GM12891 (cell line): ENCODE data around the gene CHD8.

Experiments used
- DNase-seq: peaks from one replicate; pipeline ENCODE4 v3.0.0; 2011; ENCODE audit warnings: low spot score; ENCODE audit not compliant: insufficient read length
- FAIRE-seq: peaks from 2 replicates; lab custom pipeline; 2011; peaks lifted over from hg19 to GRCh38; lab: Jason Lieb, UNC
- PAX5 ChIP-seq: IDR thresholded peaks from 2 replicates; pipeline ENCODE4 v1.6.1; 2011; ENCODE audit warnings: low read length, moderate library complexity, mild to moderate bottlenecking; ENCODE audit not compliant: insufficient read depth, severe bottlenecking
- POLR2A ChIP-seq: IDR thresholded peaks from 2 replicates; pipeline ENCODE4 v1.6.1; 2011; ENCODE audit warnings: low read depth, low read length, control low read depth
- POLR2AphosphoS5 ChIP-seq: IDR thresholded peaks from 2 replicates; pipeline ENCODE4 v1.6.1; 2011; ENCODE audit warnings: low read depth, low read length, control low read depth
- POU2F2 ChIP-seq: IDR thresholded peaks from 2 replicates; pipeline ENCODE4 v1.6.1; 2011; ENCODE audit warnings: low read depth, mild to moderate bottlenecking, control low read depth, low read length, moderate library complexity
- SPI1 ChIP-seq: IDR thresholded peaks from 2 replicates; pipeline ENCODE4 v1.6.1; 2011; ENCODE audit warnings: low read depth, low read length, control low read depth
- TAF1 ChIP-seq: IDR thresholded peaks from 2 replicates; pipeline ENCODE4 v1.6.1; 2011; ENCODE audit warnings: low read depth, low read length, control low read depth

The CHD8 gene

GRCh38 chr14:21440859-21441258 is 15.1 kb downstream of the CHD8 start:
- no peak for FAIRE-seq
- TF ChIP-seq POLR2AphosphoS5 (no peak), PAX5 (no peak), POU2F2 (no peak), POLR2A (no peak), SPI1 (no peak), TAF1 (no peak)
- no peak for DNase-seq

- TF ChIP-seq TAF1 = peak; percentile 64; the same call in 1 of the 2 replicates
- TF ChIP-seq POLR2AphosphoS5 = peak; percentile 93
- peak; percentile 82 for TF ChIP-seq POU2F2
- TF ChIP-seq PAX5 = no peak
- TF ChIP-seq SPI1 = peak; percentile 6; the same call in 1 of the 2 replicates
- TF ChIP-seq POLR2A = peak; percentile 82
- DNase-seq (peak; percentile 73), FAIRE-seq (peak; percentile 96)
Measured at GRCh38 chr14:21437063-21437901, 18.6 kb downstream of the CHD8 start.

GRCh38 chr14:21436567-21437062 is 19.3 kb downstream of the CHD8 start:
- TF ChIP-seq PAX5 (no peak), SPI1 (peak; percentile 47; the same call in 1 of the 2 replicates), POLR2A (no peak), POU2F2 (no peak), TAF1 (no peak), POLR2AphosphoS5 (no peak)
- DNase-seq = no peak
- no peak for FAIRE-seq

GRCh38 chr14:21431126-21431525 is 24.8 kb downstream of the CHD8 start:
- DNase-seq = no peak
- no peak for TF ChIP-seq PAX5
- TF ChIP-seq SPI1 = no peak
- no peak for TF ChIP-seq POLR2A
- no peak for TF ChIP-seq POU2F2
- TF ChIP-seq POLR2AphosphoS5 = no peak
- TF ChIP-seq TAF1 = no peak
- no peak for FAIRE-seq

- FAIRE-seq (no peak), DNase-seq (no peak)
- TF ChIP-seq POLR2A (no peak), POLR2AphosphoS5 (no peak)
Measured at GRCh38 chr14:21428930-21429329, 27.0 kb downstream of the CHD8 start.

- TF ChIP-seq POLR2AphosphoS5 (no peak), TAF1 (no peak), POU2F2 (no peak), PAX5 (no peak), SPI1 (no peak), POLR2A (no peak)
- FAIRE-seq = no peak
Measured at GRCh38 chr14:21426692-21427091, 29.2 kb downstream of the CHD8 start.

GRCh38 chr14:21419528-21419927 is 36.4 kb downstream of the CHD8 start:
- DNase-seq (no peak), FAIRE-seq (no peak)
- TF ChIP-seq PAX5 = no peak
- no peak for TF ChIP-seq SPI1
- no peak for TF ChIP-seq POLR2AphosphoS5
- TF ChIP-seq TAF1 = no peak
- TF ChIP-seq POLR2A = no peak
- TF ChIP-seq POU2F2 = no peak

More at GRCh38 chr14:21426692-21427091, 29.2 kb downstream of the CHD8 start:
- no peak for DNase-seq

- DNase-seq = no peak
- FAIRE-seq = no peak
- TF ChIP-seq POLR2A = no peak
- TF ChIP-seq POU2F2 = no peak
- no peak for TF ChIP-seq SPI1
- TF ChIP-seq PAX5 = no peak
- TF ChIP-seq TAF1 = no peak
- TF ChIP-seq POLR2AphosphoS5 = no peak
Measured at GRCh38 chr14:21415329-21415728, 40.6 kb downstream of the CHD8 start.

- no peak for DNase-seq
- FAIRE-seq = peak; percentile 60
- no peak for TF ChIP-seq PAX5
- no peak for TF ChIP-seq TAF1
- no peak for TF ChIP-seq POLR2AphosphoS5
Measured at GRCh38 chr14:21414137-21414631, 41.7 kb downstream of the CHD8 start.

- FAIRE-seq (no peak), DNase-seq (no peak)
Measured at GRCh38 chr14:21408147-21408546, 47.8 kb downstream of the CHD8 start.

More at GRCh38 chr14:21408147-21408546, 47.8 kb downstream of the CHD8 start:
- TF ChIP-seq PAX5 (no peak), TAF1 (no peak), POU2F2 (no peak), POLR2A (no peak), SPI1 (no peak), POLR2AphosphoS5 (no peak)
